Heart left ventricle (tissue), 16 donors: ENCODE data around the gene EXOC3L2. TPM values are rescaled to one million over a fixed set of nuclear protein-coding genes. Genes with fewer than 3 reads are reported as not detected.

Experiments
- ATAC-seq, 4 donors: fragments of 200-7000 bp; cut with Tn5 transposase; one replicate each; pipeline ENCODE4 v1.9.1; 2020 to 2022; ENCODE audit warnings: moderate library complexity in 4 of 4, mild to moderate bottlenecking in 3 of 4, moderate number of reproducible peaks in 1 of 4
- DNase-seq, 5 donors: peaks; one replicate each; pipeline ENCODE4 v3.0.0-alpha.2; 2020
- H3K27ac ChIP-seq, 12 donors: fragments of 200-600 bp; sonication (generic) in 4 of 12; one replicate each; pipeline versions ENCODE4 v1.5.0 to v1.8.0; 2016 to 2022; ENCODE audit warnings: mild to moderate bottlenecking in 2 of 12
- H3K27me3 ChIP-seq, 9 donors: fragments of 200-600 bp; sonication (generic) in 2 of 9; one replicate each; pipeline versions ENCODE4 v1.5.1 to v1.8.0; 2016 to 2022; ENCODE audit warnings: mild to moderate bottlenecking in 3 of 9
- H3K36me3 ChIP-seq, 9 donors: fragments of 200-600 bp; sonication (generic) in 2 of 9; one replicate each; pipeline versions ENCODE4 v1.5.0 to v1.8.0; 2018 to 2022; ENCODE audit warnings: mild to moderate bottlenecking in 2 of 9
- H3K4me1 ChIP-seq, 12 donors: fragments of 200-600 bp; sonication (generic) in 4 of 12; one replicate each; pipeline versions ENCODE4 v1.5.0 to v1.8.0; 2016 to 2022; ENCODE audit warnings: mild to moderate bottlenecking in 3 of 12
- H3K4me3 ChIP-seq, 12 donors: fragments of 200-600 bp; sonication (generic) in 4 of 12; one replicate each; pipeline versions ENCODE4 v1.5.0 to v1.8.0; 2017 to 2022; ENCODE audit warnings: mild to moderate bottlenecking in 9 of 12, moderate library complexity in 4 of 12
- H3K9me3 ChIP-seq, 12 donors: fragments of 200-600 bp; sonication (generic) in 4 of 12; one replicate each; pipeline versions ENCODE4 v1.5.0 to v1.8.0; 2016 to 2022; ENCODE audit warnings: mild to moderate bottlenecking in 1 of 12
- POLR2A ChIP-seq, 2 donors: fragments of 450-650 bp; IDR thresholded peaks; one replicate each; pipeline ENCODE4 v1.6.1; 2017; ENCODE audit warnings: antibody characterized with exemption in 2 of 2, mild to moderate bottlenecking in 2 of 2, moderate library complexity in 2 of 2
- WGBS, 4 donors: extraction: QIAGEN DNeasy Blood & Tissue Kit in 2 of 4; methylation state at CpG; one replicate each; pipeline versions ENCODE4 v1.1.5 to v1.1.7; 2013 to 2018; 5-methylcytosine and 5-hydroxymethylcytosine counted together
- intact Hi-C, 10 donors: fragments of 100-400 bp; cut with DNase I; formaldehyde crosslinking; loops; one replicate each; pipeline versions ENCODE4 v1.11.1 to v1.14.2; 2022
- polyA plus RNA-seq, 2 donors: library from polyadenylated mRNA; stranded (reverse); fragments of 200-250 nt; gene quantifications; one replicate each; pipeline ENCODE4 v1.2.3, GENCODE V29; 2013
- total RNA-seq, 9 donors: library from RNA; depleted of rRNA in 2 of 9; stranded (reverse); fragments of >200 nt in 2 of 9; fragmentation: NEBNext Ultra II Directional in 3 of 9; extraction: Animal tissue kit (Norgen Biotek cat#: 25700) in 3 of 9; gene quantifications; one replicate each; pipeline versions ENCODE4 v1.1.0 to v1.2.4, GENCODE V29; 2016 to 2023
- TF ChIP-seq, protein P1 (sequence below), 12 donors: fragments of 200-600 bp; sonication (generic) in 4 of 12; IDR thresholded peaks; one replicate each; pipeline versions ENCODE4 v1.5.0 to v1.8.0; 2018 to 2022; ENCODE audit warnings: antibody characterized with exemption in 12 of 12, mild to moderate bottlenecking in 5 of 12
- donor health status: ischemic (EF 13 %, LVEDD 7.1; RV severe dilation, severe dysfunction).
- donor health status: healthy with polysubstance abuse.
- donor health status: DM: no; HTN: yes; CAD: no.
- donor health status: DM: no; HTN: no; CAD: no.
- donor health status: ischemic (EF 25% LVEDD 6.9; RV normal size, moderate dysfunction).
- donor health status: ischemic (EF 25% LVEDD 5.7; RV mildly dilated, moderate dysfunction).
- donor health status: healthy.
- donor health status: DM: yes; HTN: yes; CAD: no.
- donor health status: ischemic (EF 35%, LVEDD 5.7; RV mildly dilated, moderate dysfunction).
- donor health status: nonischemic (EF 11% LVEDD 7.7; RV severe dilation, severe dysfunction).
- donor health status: DM: yes; HTN: yes; CAD: no.
- donor health status: PGD.
- donor health status: ischemic (EF 29% LVEDD 5.4; RV normal size, mild dysfunction).
- donor health status: nonischemic (EF 23%, LVEDD 6.1; RV moderate dilation, normal function).

EXOC3L2 gene
- total and polyA plus RNA-seq, 11 donors = 0.32 to 2.5 (median 0.88) TPM

DNA sequence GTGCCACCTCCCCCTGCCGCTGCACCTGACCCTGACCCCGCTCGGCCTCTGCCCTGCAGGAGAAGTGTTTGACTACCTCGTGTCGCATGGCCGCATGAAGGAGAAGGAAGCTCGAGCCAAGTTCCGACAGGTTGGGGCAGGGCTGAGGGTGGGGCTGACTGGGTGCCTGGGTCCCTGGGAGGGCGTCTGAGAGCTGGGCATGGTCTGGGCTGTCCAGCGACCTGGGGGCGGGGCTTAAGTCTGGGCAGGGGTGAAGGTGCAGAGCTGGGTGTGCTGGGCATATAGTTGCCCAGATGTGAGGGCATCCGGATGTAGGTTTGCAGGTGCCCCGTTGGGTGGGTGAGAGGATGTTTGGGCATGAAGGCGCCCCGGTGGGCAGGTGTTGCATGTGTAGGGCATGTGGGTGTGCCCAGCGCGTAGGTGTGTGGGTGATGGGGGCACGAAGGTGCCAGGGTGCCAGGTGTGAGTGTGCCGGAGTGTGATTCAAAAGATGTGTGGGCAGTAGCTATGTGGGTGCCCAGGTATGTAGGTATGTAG, 19.6 kb upstream of the EXOC3L2 start:
- intact Hi-C loops = no loop called here
- Histone ChIP-seq H3K27ac (no peak overlapping the region), H3K4me3 (no peak overlapping the region), H3K27me3 (no peaks in the 10 kb centered on the region), H3K9me3 (no peaks in the 10 kb centered on the region), H3K4me1 (no peaks in the 10 kb centered on the region), H3K36me3 (peaks cover 0 to 50% (median 30%) of the 10 kb centered on the region in 9 donors)
- ATAC-seq = peak in 1 of 4 donors; percentile 33
- 93 to 96% (median 96%) methylated on average over 19 of the region's 19 CpGs for WGBS, 4 donors
- no peak for DNase-seq
- TF ChIP-seq POLR2A (IDR thresholded peaks at IDR 0.05) = no peak
- TF ChIP-seq, protein P1, sequence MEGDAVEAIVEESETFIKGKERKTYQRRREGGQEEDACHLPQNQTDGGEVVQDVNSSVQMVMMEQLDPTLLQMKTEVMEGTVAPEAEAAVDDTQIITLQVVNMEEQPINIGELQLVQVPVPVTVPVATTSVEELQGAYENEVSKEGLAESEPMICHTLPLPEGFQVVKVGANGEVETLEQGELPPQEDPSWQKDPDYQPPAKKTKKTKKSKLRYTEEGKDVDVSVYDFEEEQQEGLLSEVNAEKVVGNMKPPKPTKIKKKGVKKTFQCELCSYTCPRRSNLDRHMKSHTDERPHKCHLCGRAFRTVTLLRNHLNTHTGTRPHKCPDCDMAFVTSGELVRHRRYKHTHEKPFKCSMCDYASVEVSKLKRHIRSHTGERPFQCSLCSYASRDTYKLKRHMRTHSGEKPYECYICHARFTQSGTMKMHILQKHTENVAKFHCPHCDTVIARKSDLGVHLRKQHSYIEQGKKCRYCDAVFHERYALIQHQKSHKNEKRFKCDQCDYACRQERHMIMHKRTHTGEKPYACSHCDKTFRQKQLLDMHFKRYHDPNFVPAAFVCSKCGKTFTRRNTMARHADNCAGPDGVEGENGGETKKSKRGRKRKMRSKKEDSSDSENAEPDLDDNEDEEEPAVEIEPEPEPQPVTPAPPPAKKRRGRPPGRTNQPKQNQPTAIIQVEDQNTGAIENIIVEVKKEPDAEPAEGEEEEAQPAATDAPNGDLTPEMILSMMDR (IDR thresholded peaks at IDR 0.05) = no peak

DNA sequence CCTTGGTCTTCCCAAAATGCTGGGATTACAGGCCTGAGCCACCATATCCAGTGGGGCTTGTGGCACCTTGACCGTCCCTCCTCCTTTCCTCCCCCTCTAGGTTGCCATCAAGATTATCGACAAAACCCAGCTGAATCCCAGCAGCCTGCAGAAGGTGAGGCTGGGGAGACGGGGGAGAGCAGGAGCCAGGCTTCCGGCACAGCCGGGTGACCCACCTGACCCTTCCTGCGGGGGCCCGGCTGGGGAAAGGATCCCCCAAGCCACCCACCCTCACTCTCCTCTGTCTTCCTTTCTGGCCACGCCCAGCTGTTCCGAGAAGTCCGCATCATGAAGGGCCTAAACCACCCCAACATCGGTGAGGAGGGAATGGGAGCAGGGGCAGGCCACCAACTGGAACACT, 17.8 kb upstream of the EXOC3L2 start:
- Histone ChIP-seq H3K9me3 (no peaks in the 10 kb centered on the region), H3K36me3 (peaks cover 0 to 41% (median 19%) of the 10 kb centered on the region in 9 donors), H3K27me3 (no peaks in the 10 kb centered on the region), H3K4me1 (no peaks in the 10 kb centered on the region), H3K27ac (no peak overlapping the region), H3K4me3 (no peak overlapping the region)
- intact Hi-C loops = no loop called here
- DNase-seq = no peak
- no peak for ATAC-seq
- TF ChIP-seq, protein P1 (IDR thresholded peaks at IDR 0.05) = no peak
- no peak for TF ChIP-seq POLR2A (IDR thresholded peaks at IDR 0.05)
- WGBS, 4 donors = 89 to 93% (median 91%) methylated on average over 11 of the region's 11 CpGs

DNA sequence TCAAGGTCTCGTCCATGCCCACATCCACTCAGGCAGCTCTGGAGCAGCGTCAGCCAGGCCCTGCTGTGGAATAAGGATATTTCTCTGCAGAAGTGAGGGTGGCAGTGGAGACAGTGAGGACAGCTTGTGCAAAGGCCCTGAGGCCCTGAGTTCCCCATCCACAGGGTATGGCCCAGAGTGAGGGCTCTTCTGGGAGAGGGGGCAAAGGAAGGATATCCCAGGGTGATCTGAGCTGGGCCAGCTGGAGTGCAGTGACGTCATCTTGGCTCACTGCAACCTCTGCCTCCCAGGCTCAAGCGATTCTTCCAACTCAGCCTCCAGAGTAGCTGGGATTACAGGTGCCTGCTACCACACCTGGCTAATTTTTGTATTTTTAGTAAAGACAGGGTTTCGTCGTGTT, 17.4 kb upstream of the EXOC3L2 start:
- H3K9me3 ChIP-seq = no peaks in the 10 kb centered on the region
- H3K36me3 ChIP-seq = peaks cover 0 to 36% (median 17%) of the 10 kb centered on the region in 9 donors
- H3K27ac ChIP-seq = no peak overlapping the region
- intact Hi-C loops = no loop called here
- WGBS, 4 donors = 85 to 97% (median 89%) methylated on average over 6 of the region's 6 CpGs
- H3K4me1 ChIP-seq = no peaks in the 10 kb centered on the region
- no peaks in the 10 kb centered on the region for H3K27me3 ChIP-seq
- no peak overlapping the region for H3K4me3 ChIP-seq
- TF ChIP-seq, protein P1 (IDR thresholded peaks at IDR 0.05) = no peak
- TF ChIP-seq POLR2A (IDR thresholded peaks at IDR 0.05) = no peak
- DNase-seq (no peak), ATAC-seq (no peak)

DNA sequence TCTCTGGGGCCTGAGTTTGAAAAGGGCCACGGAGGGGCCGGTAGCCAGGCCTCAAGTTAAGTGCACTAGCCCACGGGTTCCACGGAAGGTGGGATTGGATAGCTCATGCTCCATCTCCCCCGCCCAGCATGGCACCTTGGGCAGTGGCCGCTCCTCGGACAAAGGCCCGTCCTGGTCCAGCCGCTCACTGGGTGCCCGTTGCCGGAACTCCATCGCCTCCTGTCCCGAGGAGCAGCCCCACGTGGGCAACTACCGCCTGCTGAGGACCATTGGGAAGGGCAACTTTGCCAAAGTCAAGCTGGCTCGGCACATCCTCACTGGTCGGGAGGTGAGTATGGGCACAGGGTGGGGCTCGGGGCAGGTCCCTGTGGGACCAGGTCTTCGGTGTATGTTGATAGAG, 13.7 kb upstream of the EXOC3L2 start:
- ATAC-seq (no peak), DNase-seq (no peak)
- Histone ChIP-seq H3K36me3 (peaks cover 0 to 21% (median 5%) of the 10 kb centered on the region in 9 donors), H3K9me3 (no peaks in the 10 kb centered on the region), H3K27me3 (no peaks in the 10 kb centered on the region), H3K4me3 (no peak overlapping the region), H3K27ac (no peak overlapping the region), H3K4me1 (peaks cover 0 to 7% (median 3%) of the 10 kb centered on the region in 12 donors)
- 96 to 100% (median 97%) methylated on average over 7 to 19 of the region's 19 CpGs for WGBS, 4 donors
- intact Hi-C loops = no loop called here
- TF ChIP-seq, protein P1 (IDR thresholded peaks at IDR 0.05) = no peak
